WTC11 (cell line): Measurements from ENCODE around the gene CHEK2.

Source experiments
- CREB1 ChIP-seq: sonication (generic); formaldehyde crosslinking; IDR thresholded peaks from 2 replicates; pipeline ENCODE4 v1.8.0; 2023; ENCODE audit warnings: mild to moderate bottlenecking, missing genetic modification reagents
- IRF2 ChIP-seq: sonication (generic); formaldehyde crosslinking; IDR thresholded peaks from 2 replicates; pipeline ENCODE4 v1.8.0; 2022; ENCODE audit warnings: low read depth, missing genetic modification reagents, borderline replicate concordance
- KAT7 ChIP-seq: sonication (generic); formaldehyde crosslinking; IDR thresholded peaks from 2 replicates; pipeline ENCODE4 v1.8.1; 2023; ENCODE audit warnings: missing genetic modification reagents, mild to moderate bottlenecking, borderline replicate concordance
- TCF7 ChIP-seq: sonication (generic); formaldehyde crosslinking; IDR thresholded peaks from 2 replicates; pipeline ENCODE4 v1.8.0; 2022; ENCODE audit warnings: mild to moderate bottlenecking, low read depth, missing genetic modification reagents, moderate library complexity
- TF ChIP-seq, protein P1 (sequence below): fragments of 200-600 bp; IDR thresholded peaks from 2 replicates; pipeline ENCODE4 v1.8.0; 2022; ENCODE audit warnings: antibody characterized with exemption
- TF ChIP-seq, protein P2 (sequence below): sonication (generic); formaldehyde crosslinking; IDR thresholded peaks from 2 replicates; pipeline ENCODE4 v1.8.0; 2022; ENCODE audit warnings: mild to moderate bottlenecking, missing genetic modification reagents

DNA sequence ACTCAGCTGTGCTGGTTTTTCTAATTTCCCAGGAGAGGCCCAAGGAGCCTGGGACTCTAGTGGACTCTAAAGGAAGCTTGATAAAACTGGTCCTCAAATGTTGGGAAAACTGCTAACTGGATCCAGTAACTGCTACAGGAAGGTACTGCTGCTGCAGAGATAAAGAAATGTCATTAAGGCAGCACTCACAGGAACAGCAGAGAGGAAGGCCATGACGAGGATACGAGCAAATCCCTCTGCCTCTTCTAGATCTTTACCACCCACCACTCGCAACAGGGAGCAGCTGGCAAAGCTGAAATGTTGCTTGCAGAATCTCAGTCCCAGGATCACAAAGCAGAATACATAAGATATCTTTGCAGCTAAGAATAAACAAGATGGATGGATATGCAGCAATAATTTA lies 85.4 kb downstream of the CHEK2 start:
- TF ChIP-seq, protein P1, sequence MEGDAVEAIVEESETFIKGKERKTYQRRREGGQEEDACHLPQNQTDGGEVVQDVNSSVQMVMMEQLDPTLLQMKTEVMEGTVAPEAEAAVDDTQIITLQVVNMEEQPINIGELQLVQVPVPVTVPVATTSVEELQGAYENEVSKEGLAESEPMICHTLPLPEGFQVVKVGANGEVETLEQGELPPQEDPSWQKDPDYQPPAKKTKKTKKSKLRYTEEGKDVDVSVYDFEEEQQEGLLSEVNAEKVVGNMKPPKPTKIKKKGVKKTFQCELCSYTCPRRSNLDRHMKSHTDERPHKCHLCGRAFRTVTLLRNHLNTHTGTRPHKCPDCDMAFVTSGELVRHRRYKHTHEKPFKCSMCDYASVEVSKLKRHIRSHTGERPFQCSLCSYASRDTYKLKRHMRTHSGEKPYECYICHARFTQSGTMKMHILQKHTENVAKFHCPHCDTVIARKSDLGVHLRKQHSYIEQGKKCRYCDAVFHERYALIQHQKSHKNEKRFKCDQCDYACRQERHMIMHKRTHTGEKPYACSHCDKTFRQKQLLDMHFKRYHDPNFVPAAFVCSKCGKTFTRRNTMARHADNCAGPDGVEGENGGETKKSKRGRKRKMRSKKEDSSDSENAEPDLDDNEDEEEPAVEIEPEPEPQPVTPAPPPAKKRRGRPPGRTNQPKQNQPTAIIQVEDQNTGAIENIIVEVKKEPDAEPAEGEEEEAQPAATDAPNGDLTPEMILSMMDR: no peak
- TF ChIP-seq IRF2 (CRISPR knock-in tag) (no peak), CREB1 (CRISPR knock-in tag) (no peak), KAT7 (no peak), TCF7 (no peak)
- TF ChIP-seq, protein P2, sequence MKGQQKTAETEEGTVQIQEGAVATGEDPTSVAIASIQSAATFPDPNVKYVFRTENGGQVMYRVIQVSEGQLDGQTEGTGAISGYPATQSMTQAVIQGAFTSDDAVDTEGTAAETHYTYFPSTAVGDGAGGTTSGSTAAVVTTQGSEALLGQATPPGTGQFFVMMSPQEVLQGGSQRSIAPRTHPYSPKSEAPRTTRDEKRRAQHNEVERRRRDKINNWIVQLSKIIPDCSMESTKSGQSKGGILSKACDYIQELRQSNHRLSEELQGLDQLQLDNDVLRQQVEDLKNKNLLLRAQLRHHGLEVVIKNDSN (CRISPR knock-in tag): no peak
